Endometrial microvascular endothelial cells (primary cell): ENCODE data around the gene TAC3. TPM values are rescaled to one million over a fixed set of nuclear protein-coding genes. Genes with fewer than 3 reads are reported as not detected.

ENCODE experiments used
- total RNA-seq: library from RNA; depleted of rRNA; stranded (reverse); fragments of >200 nt; gene quantifications from one replicate; pipeline ENCODE4 v1.2.3, GENCODE V29; 2015; ENCODE audit errors: inconsistent ontology term

TAC3 gene
- total RNA-seq, 1 donor from 2014 or later = not detected

Other genes starting within 250 kb of the TAC3 start
- gene SDR9C7, start 82.1 kb downstream of the TAC3 start, total RNA-seq = not detected
- not detected for gene RDH16, start 58.9 kb downstream of the TAC3 start, total RNA-seq
- 3.1 TPM for gene ZBTB39, start 10.0 kb downstream of the TAC3 start, total RNA-seq
- gene MYO1A, start 33.6 kb upstream of the TAC3 start, total RNA-seq = not detected
- 12.6 TPM for gene NEMP1, start 62.3 kb upstream of the TAC3 start, total RNA-seq
- 13.0 TPM for gene NAB2, start 72.6 kb upstream of the TAC3 start, total RNA-seq
- 94.0 TPM for gene STAT6, start 94.8 kb upstream of the TAC3 start, total RNA-seq
- gene LRP1, start 112.0 kb upstream of the TAC3 start, total RNA-seq = 3.1 TPM
- not detected for gene LRP1-AS, start 131.1 kb upstream of the TAC3 start, total RNA-seq
- 0.19 TPM for gene NXPH4, start 200.3 kb upstream of the TAC3 start, total RNA-seq
- gene SHMT2, start 213.2 kb upstream of the TAC3 start, total RNA-seq = 172 TPM
- gene STAC3, start 234.7 kb upstream of the TAC3 start, total RNA-seq = 0.37 TPM